HepG2 (cell line): ENCODE results near the gene FCHSD1. TPM values are rescaled to one million over a fixed set of nuclear protein-coding genes. Genes with fewer than 3 reads are reported as not detected.

ENCODE experiments used
- ARID2 ChIP-seq: sonication (generic); formaldehyde crosslinking; IDR thresholded peaks from 2 replicates; pipeline ENCODE4 v1.8.1; 2022; ENCODE audit warnings: mild to moderate bottlenecking, missing genetic modification reagents, borderline replicate concordance
- FIP1L1 ChIP-seq: fragments of 200-400 bp; formaldehyde crosslinking; IDR thresholded peaks from 2 replicates; pipeline ENCODE4 v1.6.1; 2018; ENCODE audit warnings: low read depth, mild to moderate bottlenecking, low read length, moderate library complexity, borderline replicate concordance; ENCODE audit not compliant: insufficient read depth
- HDAC2 ChIP-seq: sonication (generic); formaldehyde crosslinking; IDR thresholded peaks from 2 replicates; pipeline ENCODE4 v1.4.0; 2020; ENCODE audit warnings: missing genetic modification reagents
- HINFP ChIP-seq: sonication (generic); formaldehyde crosslinking; IDR thresholded peaks from 2 replicates; pipeline ENCODE4 v1.4.0; 2020; ENCODE audit warnings: low read depth, mild to moderate bottlenecking, missing genetic modification reagents
- HOXA5 ChIP-seq: sonication (generic); formaldehyde crosslinking; IDR thresholded peaks from 2 replicates; pipeline ENCODE4 v1.4.0; 2020; ENCODE audit warnings: missing genetic modification reagents
- JARID2 ChIP-seq: sonication (generic); formaldehyde crosslinking; IDR thresholded peaks from 2 replicates; pipeline ENCODE4 v1.8.1; 2023; ENCODE audit warnings: missing genetic modification reagents, inconsistent platforms; ENCODE audit not compliant: insufficient replicate concordance
- KAT8 ChIP-seq: IDR thresholded peaks from 2 replicates; pipeline ENCODE4 v1.6.1; 2016; ENCODE audit warnings: missing genetic modification reagents, missing compliant biosample characterization
- LBX2 ChIP-seq: sonication (generic); formaldehyde crosslinking; IDR thresholded peaks from 2 replicates; pipeline ENCODE4 v1.5.0; 2020; ENCODE audit warnings: missing genetic modification reagents, mild to moderate bottlenecking, borderline replicate concordance
- POLR2A ChIP-seq, 2 experiments: IDR thresholded peaks; 2 replicates each; pipeline ENCODE4 v1.6.1; 2011; ENCODE audit warnings: low read depth in 2 of 2, low read length in 2 of 2, mild to moderate bottlenecking in 1 of 2, moderate library complexity in 1 of 2; ENCODE audit not compliant: insufficient read depth in 1 of 2
- TBL1XR1 ChIP-seq: fragments of 150-350 bp; IDR thresholded peaks from 2 replicates; pipeline ENCODE4 v1.6.1; 2014; ENCODE audit warnings: borderline replicate concordance, low read length; ENCODE audit not compliant: partially characterized antibody
- XRCC5 ChIP-seq: fragments of 200-400 bp; formaldehyde crosslinking; optimal IDR thresholded peaks from 2 replicates; pipeline ENCODE3; 2017; ENCODE audit warnings: mild to moderate bottlenecking, low read length
- ZBTB7A ChIP-seq: sonication (generic); formaldehyde crosslinking; IDR thresholded peaks from 2 replicates; pipeline ENCODE4 v1.8.0; 2022; ENCODE audit warnings: mild to moderate bottlenecking, missing genetic modification reagents
- ZC3H4 ChIP-seq: sonication (generic); formaldehyde crosslinking; IDR thresholded peaks from 2 replicates; pipeline ENCODE4 v1.4.0; 2020; ENCODE audit warnings: missing genetic modification reagents, borderline replicate concordance
- ZMYM2 ChIP-seq: sonication (generic); formaldehyde crosslinking; IDR thresholded peaks from 2 replicates; pipeline ENCODE4 v1.8.0; 2022; ENCODE audit warnings: mild to moderate bottlenecking, missing genetic modification reagents
- ZNF207 ChIP-seq: fragments of 450-650 bp; IDR thresholded peaks from 2 replicates; pipeline ENCODE4 v1.6.1; 2016; ENCODE audit warnings: antibody characterized with exemption, borderline replicate concordance
- ZNF775 ChIP-seq: sonication (generic); formaldehyde crosslinking; IDR thresholded peaks from 2 replicates; pipeline ENCODE4 v1.4.0; 2020; ENCODE audit warnings: missing genetic modification reagents, mild to moderate bottlenecking, moderate library complexity, borderline replicate concordance
- ZNF891 ChIP-seq: sonication (generic); formaldehyde crosslinking; IDR thresholded peaks from 2 replicates; pipeline ENCODE4 v1.5.0; 2020; ENCODE audit warnings: mild to moderate bottlenecking, missing genetic modification reagents
- polyA plus RNA-seq, 8 experiments: library from polyadenylated mRNA; depleted of rRNA in 3 of 8; stranded (reverse) in 7 of 8; unstranded in 1 of 8; fragments of >200 nt; fragmentation: Illumina TruSeq in 4 of 8; extraction: Trizol in 4 of 8; gene quantifications; 2 replicates each; pipeline versions ENCODE4 v1.2.1 to v1.2.3, GENCODE V29; 2011 to 2016; ENCODE audit warnings: low read depth in 4 of 8, missing spikeins in 1 of 8, mixed read lengths in 1 of 8; ENCODE audit not compliant: insufficient read depth in 1 of 8
- total RNA-seq, 5 experiments: library from RNA; depleted of rRNA; stranded (reverse); fragments of >200 nt; fragmentation: Illumina TruSeq; extraction: Trizol; gene quantifications; 2 replicates each; pipeline ENCODE4 v1.2.3, GENCODE V29; 2016; ENCODE audit warnings: low read depth in 1 of 5
- TF ChIP-seq, protein P1 (sequence below): sonication (generic); formaldehyde crosslinking; IDR thresholded peaks from 2 replicates; pipeline ENCODE4 v1.8.0; 2022; ENCODE audit warnings: mild to moderate bottlenecking, missing genetic modification reagents, moderate library complexity
- TF ChIP-seq, protein P2 (sequence below): sonication (generic); formaldehyde crosslinking; IDR thresholded peaks from 2 replicates; pipeline ENCODE4 v1.4.0; 2020; ENCODE audit warnings: missing genetic modification reagents
- TF ChIP-seq, protein P3 (sequence below): sonication (generic); formaldehyde crosslinking; IDR thresholded peaks from 2 replicates; pipeline ENCODE4 v1.8.1; 2022; ENCODE audit warnings: low read depth, mild to moderate bottlenecking, missing genetic modification reagents

The FCHSD1 gene
- total and polyA plus RNA-seq, 2 of the 13 experiments (the other 11 are each of a cell fraction or from before 2014, with no cell fraction given) = 5.5 to 15.4 TPM

GRCh38 chr5:141637767-141638419 lies 13.3 kb downstream of the FCHSD1 start (continued):
- TF ChIP-seq HINFP (CRISPR knock-in tag) (no peak), TBL1XR1 (no peak), ZNF775 (no peak), ZBTB7A (CRISPR knock-in tag) (no peak), LBX2 (CRISPR knock-in tag) (no peak), FIP1L1 (no peak), KAT8 (CRISPR knock-in tag) (no peak), ARID2 (CRISPR knock-in tag) (no peak), HOXA5 (CRISPR knock-in tag) (no peak), ZNF207 (no peak), HDAC2 (CRISPR knock-in tag) (no peak), JARID2 (CRISPR knock-in tag) (no peak), POLR2A (IDR thresholded peaks at IDR 0.05; ENCODE audit: insufficient read depth in 1 of 2, low read depth in 2 of 2, low read length in 2 of 2) (no peak), ZNF891 (no peak), XRCC5 (peak; percentile 41), ZC3H4 (CRISPR knock-in tag) (0 out of 2 replicates have a peak, but pooled peaks have one; percentile 35), ZMYM2 (CRISPR knock-in tag) (no peak)
- TF ChIP-seq, protein P1, sequence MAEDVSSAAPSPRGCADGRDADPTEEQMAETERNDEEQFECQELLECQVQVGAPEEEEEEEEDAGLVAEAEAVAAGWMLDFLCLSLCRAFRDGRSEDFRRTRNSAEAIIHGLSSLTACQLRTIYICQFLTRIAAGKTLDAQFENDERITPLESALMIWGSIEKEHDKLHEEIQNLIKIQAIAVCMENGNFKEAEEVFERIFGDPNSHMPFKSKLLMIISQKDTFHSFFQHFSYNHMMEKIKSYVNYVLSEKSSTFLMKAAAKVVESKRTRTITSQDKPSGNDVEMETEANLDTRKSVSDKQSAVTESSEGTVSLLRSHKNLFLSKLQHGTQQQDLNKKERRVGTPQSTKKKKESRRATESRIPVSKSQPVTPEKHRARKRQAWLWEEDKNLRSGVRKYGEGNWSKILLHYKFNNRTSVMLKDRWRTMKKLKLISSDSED = no peak
- TF ChIP-seq, protein P2, sequence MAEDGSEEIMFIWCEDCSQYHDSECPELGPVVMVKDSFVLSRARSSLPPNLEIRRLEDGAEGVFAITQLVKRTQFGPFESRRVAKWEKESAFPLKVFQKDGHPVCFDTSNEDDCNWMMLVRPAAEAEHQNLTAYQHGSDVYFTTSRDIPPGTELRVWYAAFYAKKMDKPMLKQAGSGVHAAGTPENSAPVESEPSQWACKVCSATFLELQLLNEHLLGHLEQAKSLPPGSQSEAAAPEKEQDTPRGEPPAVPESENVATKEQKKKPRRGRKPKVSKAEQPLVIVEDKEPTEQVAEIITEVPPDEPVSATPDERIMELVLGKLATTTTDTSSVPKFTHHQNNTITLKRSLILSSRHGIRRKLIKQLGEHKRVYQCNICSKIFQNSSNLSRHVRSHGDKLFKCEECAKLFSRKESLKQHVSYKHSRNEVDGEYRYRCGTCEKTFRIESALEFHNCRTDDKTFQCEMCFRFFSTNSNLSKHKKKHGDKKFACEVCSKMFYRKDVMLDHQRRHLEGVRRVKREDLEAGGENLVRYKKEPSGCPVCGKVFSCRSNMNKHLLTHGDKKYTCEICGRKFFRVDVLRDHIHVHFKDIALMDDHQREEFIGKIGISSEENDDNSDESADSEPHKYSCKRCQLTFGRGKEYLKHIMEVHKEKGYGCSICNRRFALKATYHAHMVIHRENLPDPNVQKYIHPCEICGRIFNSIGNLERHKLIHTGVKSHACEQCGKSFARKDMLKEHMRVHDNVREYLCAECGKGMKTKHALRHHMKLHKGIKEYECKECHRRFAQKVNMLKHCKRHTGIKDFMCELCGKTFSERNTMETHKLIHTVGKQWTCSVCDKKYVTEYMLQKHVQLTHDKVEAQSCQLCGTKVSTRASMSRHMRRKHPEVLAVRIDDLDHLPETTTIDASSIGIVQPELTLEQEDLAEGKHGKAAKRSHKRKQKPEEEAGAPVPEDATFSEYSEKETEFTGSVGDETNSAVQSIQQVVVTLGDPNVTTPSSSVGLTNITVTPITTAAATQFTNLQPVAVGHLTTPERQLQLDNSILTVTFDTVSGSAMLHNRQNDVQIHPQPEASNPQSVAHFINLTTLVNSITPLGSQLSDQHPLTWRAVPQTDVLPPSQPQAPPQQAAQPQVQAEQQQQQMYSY (CRISPR knock-in tag) = no peak
- TF ChIP-seq, protein P3, sequence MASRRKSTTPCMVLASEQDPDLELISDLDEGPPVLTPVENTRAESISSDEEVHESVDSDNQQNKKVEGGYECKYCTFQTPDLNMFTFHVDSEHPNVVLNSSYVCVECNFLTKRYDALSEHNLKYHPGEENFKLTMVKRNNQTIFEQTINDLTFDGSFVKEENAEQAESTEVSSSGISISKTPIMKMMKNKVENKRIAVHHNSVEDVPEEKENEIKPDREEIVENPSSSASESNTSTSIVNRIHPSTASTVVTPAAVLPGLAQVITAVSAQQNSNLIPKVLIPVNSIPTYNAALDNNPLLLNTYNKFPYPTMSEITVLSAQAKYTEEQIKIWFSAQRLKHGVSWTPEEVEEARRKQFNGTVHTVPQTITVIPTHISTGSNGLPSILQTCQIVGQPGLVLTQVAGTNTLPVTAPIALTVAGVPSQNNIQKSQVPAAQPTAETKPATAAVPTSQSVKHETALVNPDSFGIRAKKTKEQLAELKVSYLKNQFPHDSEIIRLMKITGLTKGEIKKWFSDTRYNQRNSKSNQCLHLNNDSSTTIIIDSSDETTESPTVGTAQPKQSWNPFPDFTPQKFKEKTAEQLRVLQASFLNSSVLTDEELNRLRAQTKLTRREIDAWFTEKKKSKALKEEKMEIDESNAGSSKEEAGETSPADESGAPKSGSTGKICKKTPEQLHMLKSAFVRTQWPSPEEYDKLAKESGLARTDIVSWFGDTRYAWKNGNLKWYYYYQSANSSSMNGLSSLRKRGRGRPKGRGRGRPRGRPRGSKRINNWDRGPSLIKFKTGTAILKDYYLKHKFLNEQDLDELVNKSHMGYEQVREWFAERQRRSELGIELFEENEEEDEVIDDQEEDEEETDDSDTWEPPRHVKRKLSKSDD (CRISPR knock-in tag) = no peak
